NCI-H2227 (cell line): Measurements from ENCODE around the gene KRTAP16-1.
"Not testable (repeated sequence)": the region's sequence is repeated elsewhere in the genome, so short reads cannot be mapped to it uniquely, and the experiment has no call there.

Experiments
- DNase-seq: peaks from one replicate; lab custom pipeline; 2025; ENCODE audit not compliant: unreplicated experiment; lab: John Stamatoyannopoulos, UW

Gene KRTAP16-1, protein sequence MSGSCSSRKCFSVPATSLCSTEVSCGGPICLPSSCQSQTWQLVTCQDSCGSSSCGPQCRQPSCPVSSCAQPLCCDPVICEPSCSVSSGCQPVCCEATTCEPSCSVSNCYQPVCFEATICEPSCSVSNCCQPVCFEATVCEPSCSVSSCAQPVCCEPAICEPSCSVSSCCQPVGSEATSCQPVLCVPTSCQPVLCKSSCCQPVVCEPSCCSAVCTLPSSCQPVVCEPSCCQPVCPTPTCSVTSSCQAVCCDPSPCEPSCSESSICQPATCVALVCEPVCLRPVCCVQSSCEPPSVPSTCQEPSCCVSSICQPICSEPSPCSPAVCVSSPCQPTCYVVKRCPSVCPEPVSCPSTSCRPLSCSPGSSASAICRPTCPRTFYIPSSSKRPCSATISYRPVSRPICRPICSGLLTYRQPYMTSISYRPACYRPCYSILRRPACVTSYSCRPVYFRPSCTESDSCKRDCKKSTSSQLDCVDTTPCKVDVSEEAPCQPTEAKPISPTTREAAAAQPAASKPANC

DNA sequence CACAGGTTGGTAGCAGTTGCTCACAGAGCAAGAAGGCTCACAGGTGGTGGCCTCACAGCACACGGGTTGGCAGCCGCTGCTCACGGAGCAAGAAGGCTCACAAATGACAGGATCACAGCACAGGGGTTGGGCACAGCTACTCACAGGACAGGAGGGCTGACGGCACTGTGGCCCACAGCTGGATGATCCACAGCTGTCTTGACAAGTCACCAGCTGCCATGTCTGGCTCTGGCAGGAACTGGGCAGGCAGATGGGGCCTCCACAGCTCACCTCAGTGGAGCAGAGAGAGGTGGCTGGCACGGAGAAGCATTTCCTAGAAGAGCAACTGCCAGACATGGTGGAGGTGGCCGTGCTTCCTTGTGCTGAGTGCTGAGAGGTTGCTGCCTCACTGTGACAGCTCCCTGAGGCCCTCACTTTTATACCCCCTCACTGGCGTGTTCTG is at the start of gene KRTAP16-1:
Gene KRTAP16-1 (minus strand): TSS at position 392 of the 442 bp plus-strand sequence. CDS start 56 bp downstream, at position 336.
- no peak for DNase-seq

DNA sequence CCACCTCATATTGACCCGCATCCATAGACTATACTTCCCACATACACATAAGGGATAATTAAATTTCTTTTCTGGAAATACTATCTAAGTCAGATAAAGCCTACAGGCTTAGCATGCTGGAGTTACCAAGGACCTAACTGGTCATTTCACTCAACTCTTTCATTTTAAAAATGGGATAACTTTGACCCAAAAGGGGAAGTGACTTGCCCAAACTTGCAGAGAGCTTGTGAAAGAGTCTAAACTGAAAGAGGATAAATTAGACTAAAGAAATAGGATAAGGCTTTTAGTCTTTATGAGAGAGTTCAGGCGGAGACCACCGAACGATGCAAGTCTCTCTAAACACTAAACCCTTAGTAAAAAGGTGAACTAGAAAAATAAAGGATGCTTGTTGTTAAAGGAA is 45.4 kb upstream of the KRTAP16-1 start:
- no peak for DNase-seq

DNA sequence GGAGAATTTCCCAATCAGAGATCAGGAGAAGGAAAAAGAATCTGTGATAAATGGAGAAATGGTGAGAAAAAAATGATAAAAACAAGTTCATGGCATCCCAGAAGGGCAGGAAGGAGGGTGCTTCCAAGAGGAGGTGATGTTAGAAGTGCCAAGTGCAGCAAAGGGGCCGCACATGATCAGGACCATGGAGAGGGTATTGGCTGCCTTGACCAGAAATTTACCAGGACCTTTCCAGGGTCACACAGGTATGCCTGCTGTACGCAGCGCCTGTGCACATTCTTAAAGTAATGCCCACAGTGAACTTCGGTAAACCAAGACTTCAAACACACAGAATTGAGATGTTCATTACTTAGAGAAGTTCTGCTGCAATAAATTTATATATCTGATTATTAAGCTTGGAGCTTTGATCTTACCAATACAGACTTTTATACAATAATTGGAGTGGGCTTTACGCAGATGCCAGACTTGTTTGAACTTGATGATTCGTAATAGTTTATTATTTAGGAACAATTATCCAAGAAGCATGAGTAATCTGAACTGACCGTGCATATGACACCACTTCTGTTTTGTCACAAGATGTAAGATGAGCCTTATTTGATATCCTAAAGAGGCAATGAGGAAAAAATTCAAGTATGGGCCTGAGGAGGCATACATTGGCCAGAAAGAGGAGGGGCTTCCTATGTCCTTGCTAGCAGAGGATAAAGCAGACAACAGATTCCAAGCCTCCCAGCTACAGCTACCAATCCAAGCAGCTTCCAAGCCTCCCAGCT is 43.7 kb upstream of the KRTAP16-1 start:
- no peak for DNase-seq

DNA sequence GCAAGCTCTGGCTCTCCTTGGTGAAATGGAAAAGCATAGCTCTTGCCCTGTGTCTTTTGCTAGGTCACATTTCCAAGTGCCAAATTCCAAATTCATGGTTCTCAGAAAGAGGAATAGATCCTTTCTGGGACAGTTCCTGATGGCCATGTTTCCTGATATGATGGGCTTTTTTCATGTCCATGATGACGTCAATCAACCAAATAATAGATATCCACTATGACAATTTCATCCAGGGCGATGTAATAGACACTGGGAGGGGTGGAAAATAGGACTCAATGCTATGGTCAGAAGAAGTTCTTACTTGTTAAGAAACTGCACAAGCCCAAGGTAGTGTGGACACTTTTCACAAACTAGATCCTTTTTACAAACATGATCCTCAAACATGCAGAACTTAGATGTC is 42.1 kb upstream of the KRTAP16-1 start:
- DNase-seq = no peak

DNA sequence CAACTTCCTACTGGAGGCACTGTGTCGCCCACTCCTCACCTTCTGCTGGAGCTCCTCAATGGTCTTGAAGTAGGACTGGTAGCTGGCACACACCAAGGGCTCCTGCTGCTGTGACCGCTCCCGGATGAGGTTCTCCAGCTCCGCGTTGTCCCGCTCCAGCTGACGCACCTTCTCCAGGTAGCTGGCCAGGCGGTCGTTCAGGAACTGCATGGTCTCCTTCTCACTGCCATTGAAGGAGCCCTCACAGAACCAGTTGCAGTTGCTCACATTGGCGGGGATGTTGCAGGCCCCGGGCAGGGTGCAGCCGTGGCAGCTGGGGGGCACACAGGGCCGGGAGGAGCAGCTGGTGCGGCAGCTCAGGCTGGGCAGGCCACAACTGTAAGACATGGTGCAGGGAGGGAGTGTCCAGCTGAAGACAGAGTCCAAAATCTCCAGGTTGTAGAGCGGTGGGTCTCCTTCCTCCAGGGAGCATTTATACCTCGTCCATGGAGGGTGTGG is 41.3 kb upstream of the KRTAP16-1 start, which contains the start of gene KRT33A:
Gene KRT33A (minus strand): TSS at position 448 of the 498 bp plus-strand sequence. CDS start 61 bp downstream, at position 387.
- not testable (repeated sequence) for DNase-seq

DNA sequence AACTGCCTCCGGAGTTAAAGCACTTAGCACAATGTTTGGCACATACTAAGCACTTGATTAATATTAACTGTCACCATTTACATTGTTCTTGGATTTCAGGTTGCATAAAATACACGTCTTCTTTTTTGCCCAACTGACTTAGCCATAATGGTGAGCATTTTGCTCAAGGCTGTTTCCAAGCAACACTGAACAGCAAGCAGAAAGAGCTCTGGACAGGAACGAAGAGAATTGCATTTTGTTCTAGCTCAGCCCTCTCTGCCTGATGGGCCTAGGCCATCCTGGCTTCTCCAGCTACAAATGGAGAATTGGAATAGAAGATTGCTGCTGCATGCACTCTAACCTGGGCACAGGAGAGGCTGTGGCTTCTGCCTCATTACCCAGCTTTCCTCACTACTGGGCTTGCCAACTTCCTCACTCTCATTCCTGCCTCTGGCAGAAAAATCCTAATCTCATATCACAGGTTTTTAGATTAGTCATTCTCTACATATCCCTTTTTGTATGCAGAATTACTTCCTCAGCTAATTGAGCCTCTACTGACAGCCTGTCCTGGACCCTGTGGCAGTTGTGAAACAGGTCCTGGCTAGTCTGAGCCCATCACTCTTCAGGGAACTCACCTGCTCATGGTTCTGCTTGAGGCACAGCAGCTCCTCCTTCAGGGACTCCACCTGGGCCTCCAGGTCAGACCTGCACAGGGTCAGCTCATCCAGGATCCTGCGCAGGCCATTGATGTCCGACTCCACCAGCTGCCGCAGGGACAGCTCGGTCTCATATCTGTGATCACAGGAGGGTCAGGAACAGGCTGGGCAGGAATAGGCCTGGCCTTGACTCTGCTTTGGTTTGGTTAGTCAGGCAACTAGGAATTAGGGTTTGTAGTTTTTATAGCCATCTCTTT is 39.0 kb upstream of the KRTAP16-1 start:
- DNase-seq = no peak

DNA sequence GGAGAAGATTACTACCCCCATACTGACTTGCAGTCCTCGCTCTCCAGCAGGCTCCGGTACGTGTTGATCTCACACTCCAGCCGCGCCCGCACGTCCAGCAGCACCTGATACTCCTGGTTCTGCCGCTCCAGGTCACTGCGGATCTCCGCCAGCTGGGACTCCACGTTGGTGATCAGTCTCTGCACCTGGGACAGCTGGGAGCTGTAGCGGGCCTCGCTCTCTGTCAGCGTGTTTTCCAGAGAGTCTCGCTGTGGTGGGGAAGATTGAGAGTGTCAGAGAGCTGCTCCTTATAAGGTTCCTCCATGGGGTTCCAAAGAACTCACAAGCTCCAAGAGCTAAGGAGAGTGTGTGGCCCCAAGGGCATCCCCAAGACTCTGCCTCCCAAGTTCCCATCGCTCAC is 37.3 kb upstream of the KRTAP16-1 start:
- DNase-seq = not testable (repeated sequence)

DNA sequence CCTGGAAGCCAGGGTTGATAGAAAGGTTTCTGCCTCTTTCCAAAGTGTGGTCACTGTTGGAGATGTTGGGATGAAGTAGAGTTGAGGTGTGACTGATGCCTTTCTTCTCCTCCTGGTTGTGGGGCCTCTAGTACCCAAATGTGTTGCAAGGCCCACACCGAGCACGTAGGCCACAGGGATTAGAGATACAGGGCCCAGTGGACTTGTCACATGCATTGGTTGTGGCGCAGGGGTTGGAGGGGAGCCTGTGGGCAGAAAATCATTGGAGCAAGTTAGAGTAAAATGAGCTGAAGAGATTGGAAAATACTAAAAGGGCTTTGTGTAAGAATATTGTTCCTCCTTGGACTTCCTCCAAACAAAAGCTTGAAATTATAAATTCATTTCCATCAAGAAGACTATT is 36.9 kb upstream of the KRTAP16-1 start:
- DNase-seq = no peak

DNA sequence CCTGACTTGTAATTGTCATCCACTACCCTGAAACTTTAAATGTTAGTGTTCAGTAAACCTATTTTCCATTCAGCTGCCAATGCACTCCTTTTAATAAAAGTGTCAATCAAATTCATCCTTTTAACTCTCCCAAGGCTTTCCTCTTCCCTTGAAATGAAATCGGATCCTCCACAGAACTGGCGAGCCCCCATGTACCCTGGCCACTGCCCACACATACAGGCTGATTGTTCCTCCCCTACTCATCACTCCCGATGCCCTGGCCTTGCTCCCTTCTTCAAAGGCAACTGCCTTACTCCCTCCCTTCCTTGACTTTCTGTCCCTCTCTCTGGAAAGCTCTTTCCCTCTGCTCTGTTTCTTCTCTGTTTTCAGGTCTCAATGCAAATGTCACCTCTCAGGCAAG is 33.9 kb upstream of the KRTAP16-1 start:
- no peak for DNase-seq

DNA sequence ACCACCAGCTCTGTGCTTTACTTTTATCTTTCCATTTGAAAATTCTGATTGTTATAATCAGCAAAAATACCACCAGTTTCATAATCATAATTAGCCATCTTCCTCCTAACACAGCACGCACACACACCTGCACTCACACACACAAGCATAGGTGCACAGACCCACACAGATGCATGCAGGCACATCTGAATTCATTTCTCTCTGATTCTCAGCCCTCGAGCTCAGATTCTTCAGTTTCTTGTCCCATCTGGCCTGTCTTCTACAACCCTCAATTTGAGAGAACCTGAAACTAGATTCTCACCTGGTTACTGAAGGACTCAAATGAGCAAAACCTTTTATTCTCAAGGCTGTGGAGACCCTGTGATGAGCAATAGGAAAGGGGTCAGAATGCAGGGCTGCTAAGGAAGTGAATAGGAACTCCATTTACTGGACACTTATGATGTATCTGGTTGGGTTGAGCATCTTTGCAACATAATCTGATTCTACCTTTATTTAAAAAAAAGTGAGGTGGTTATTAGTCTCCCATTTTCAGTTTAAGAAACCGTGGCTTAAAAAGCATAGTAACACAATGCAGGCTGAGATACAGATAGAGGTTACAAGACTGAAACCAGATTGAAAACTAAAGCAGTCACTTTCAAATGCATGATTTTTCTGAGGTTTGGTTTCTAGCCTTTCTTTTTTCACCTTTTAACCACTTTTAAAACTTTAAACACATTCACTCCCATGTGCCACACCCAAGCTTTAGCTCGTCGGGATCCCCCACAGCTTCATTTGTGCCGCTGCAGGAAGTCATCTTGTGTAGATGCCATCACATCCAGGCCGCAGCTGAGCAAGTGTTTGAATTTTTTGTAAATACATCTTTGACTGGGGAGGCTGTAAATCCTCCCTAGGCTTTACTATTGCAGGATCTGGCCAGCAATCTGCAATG is 32.1 kb upstream of the KRTAP16-1 start:
- no peak for DNase-seq

DNA sequence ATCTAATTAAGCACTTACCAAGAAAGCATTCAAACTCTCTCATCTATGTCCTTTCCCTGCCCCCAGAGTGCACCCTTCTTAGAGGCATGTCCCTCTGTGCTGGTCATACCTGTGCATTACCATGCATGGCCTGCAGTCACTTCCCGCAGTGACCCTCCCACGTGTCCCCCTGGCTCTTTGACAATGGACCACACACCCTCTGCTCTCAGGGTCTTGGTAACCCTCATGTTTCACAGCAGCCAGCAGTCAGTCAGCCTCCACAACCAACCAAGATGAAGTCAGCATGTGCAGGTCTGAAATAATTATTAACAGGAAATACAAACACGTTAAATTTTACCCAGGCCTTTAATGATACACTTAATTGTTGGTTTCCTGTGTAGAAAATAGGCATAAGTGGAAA is 31.4 kb upstream of the KRTAP16-1 start:
- DNase-seq = no peak

DNA sequence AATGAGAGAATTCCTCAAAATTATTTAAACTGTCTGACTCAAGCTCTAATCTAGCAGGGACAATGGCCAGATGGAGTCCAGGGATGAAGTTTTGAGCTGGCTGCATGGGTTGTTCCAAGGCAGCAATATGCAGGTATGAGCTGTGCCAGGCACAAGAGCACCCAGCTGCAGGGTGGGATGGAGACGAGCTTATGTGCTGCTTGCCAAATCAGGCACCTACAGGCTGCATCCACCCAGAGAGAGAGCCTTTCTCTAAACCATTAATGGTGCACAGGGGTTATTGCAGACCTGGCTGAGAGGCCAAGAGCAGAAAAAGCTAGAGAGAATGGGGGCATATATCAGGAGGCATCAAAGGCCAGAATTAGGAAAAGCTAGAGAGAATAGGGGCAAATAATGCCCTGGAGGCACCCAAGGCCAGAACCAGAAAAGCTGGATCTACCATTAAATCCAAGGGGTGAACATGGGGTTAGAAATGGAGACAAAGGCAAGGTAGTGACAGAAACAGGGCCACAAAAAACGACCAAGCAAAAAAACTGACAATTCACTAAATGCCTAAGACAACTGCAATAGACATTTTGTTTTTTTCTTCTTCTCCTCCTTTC is 30.6 kb upstream of the KRTAP16-1 start:
- DNase-seq = no peak

DNA sequence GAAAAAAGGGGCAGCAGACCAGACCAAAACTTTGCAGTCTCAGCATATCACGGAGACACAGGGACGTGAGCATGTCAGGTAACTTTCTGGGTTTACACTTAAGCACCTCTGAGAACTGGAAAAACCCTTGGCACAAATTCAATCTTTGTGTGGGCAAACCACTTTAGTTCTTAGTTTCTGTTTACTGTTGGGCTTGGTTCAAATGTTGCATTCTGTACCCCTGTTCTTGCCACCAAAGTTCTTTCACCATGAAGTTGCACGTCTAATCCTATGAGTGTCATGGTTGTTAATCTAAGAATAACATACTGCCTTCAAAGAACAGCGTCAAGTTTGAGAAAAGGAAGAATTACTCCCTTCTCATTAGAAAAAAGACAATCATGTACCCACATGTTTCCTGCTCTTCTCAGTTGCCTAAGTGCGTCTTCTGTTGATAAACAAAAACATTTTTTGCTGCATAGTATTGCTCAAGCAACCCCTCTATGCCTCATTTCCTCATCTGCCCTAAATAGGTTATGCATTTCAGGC is 29.9 kb upstream of the KRTAP16-1 start:
- no peak for DNase-seq

DNA sequence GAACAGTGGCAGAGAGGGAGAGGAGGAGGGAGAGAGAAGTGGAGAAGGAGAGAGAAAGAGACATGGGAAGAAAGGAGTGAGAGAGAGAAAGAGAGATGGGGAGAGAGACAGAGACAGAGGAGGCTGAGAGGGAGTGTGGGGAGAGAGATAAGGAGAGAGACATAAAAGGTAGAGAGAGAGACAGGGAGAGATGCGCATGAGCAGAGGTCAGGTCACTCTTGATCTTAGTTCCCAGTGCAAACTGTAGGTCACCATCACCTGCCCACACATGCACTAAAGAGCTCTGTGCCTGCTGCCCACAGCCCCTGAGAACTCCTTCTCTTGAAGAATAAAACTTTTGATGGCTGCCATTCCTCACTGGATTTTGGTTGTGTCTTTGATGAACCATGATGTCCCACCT is 26.6 kb upstream of the KRTAP16-1 start:
- no peak for DNase-seq

DNA sequence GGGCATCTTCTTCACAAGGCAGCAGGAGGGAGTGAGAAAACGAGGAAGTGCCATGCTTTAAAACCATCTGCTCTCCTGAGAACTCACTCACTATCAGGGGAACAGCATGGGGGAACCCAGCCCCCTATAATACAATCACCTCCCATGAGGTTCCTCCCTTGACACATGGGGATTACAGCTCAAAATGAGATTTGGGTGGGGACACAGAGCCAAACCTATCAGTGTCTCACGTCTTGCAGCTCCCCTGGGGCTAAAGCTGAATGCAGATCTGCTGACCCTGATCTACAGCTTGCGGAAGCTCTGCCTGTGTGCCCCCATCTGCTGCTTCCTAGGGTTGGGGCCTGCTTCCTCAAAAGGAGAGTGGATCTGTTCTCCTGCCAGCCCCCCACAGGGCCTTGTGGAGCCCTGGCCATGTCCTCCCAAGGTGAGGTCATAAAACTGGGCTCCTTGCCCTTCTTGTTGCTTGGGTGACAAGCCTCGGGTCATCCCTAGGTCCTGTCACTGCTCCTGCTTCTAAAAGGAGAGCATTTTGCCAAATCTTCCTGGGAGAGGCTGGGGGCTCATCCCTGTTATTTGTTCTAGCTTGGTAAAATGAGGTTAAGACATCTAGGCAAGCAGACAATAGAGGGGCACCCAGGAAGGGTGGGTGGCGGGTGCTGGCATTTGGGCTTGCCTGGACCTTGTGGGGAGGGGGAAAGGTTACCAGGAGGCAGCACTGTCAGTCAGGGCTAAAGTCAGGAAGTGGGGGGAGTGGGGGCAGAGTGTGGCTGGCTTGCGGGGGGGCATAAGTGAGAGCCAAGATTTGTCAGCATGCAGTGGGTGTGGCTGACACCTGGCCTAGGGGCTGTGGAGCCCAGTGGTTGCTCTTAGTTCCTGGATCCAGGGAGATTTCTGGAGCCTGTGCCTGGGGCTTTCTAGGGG is 25.5 kb upstream of the KRTAP16-1 start:
- no peak for DNase-seq

DNA sequence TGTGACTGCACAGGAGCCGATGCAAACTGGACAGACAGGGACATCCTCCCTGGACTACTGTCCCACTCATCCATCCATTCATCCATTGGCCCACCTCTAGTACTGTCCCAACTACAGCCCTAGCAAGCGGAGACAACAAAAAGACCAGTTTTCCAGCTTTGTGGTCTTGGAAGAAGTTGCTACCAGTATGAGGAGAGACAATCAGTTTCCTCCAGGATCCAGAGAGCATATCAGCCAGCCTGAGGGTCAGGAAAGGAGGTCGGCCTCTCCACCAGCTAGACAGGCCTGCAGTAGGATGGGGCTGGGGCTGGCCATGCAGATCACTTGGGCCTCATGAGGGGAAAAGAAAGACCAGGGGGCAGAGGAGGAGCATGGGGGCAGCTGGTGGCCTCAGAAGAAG is 24.7 kb upstream of the KRTAP16-1 start:
- DNase-seq = no peak

DNA sequence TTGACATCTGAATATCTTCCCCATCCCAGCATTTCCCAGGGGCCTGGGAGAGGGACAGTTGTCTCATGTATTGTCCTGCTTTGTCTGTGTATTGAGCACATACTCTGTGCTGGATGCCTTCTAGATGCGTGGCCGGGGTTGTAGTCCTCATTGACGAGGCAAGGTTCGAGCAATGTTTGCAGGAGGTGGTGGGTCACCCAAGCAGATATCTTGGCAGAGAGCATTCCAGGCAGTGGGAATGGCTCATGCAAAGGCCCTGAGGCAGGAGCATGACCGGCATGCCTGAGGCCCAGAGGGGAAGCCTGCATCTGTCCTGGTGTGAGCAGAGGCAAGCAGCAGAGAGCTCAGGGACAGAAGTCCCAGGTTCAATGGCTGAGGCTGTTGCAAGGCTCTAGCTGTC is 24.0 kb upstream of the KRTAP16-1 start:
- DNase-seq = no peak

DNA sequence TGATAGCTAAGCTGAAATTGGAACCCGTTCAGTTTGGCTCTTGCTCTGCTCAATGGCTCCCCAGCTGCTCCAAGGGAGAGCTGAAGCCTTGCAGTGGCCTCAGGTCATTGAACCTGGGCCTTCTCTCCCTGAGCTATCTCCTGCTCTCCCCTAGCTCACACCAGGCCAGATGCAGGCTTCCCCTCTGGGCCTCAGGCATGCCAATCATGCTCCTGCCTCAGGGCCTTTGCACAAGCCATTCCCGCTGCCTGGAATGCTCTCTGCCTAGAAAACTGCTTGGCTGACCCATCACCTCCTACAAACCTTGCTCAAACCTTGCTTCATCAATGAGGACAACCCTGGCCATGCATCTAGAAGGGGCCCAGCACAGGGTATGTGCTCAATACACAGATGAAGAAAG is 23.1 kb upstream of the KRTAP16-1 start:
- no peak for DNase-seq
